Activated CD4-positive, alpha-beta T cell treated with anti-CD3 and anti-CD28 coated beads, Interleukin-2, amount 50 U/mL, for 48 hours (primary cell): Measurements from ENCODE around the gene ATG2A.

Experiments
- DNase-seq, 2 experiments: peaks; one replicate each; pipeline ENCODE4 v3.0.0-alpha.2; 2020

ATG2A gene

DNA sequence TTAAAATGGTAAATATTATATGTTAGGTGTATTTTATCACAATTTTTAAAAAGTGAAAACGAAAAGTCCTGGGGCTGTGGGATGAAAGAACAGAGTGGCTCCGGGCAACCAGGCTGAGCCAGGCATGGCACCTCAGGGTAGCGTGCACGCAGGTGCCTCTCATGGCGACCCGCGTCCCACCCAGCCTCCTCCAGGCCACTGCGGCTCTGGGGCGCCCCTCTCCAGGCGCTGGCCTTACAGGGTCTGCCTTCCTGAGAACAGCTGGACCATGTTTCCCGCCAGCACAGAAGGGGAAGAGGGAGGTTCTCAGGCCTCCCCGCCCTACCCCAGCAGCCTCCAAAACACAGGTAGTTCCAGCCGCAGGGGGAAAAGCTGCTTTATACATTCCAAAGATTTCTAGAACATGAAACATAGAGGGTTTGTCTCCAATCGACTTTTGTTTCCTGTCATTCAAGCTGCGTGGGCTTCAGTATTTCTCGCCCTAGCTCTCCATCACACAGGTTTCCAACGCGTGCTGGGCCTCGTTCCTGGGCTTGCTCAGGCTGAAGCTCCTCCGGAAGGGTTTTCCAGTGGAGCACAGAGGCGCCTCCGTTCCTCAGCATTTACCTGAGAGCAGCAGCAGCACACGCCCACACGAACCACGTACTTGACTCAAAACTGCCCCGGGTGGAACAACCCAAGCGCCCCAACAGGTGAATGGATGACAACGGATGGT is 49.1 kb downstream of the ATG2A start:
- peak in 1 of 2 experiments; percentile 59 for DNase-seq

DNA sequence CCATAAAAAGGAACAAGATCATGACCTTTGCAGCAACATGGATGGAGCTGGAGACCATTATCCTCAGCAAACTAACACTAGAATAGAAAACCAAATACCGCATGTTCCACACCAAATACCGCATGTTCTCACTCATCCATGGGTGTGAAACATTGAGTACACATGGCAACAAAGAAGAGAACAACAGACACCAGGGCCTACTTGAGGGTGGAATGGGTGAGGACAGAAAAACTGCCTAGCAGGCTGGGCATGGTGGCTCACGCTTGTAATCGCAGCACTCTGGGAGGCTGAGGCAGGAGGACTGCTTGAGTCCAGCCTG is 50.9 kb downstream of the ATG2A start:
- no peak for DNase-seq

DNA sequence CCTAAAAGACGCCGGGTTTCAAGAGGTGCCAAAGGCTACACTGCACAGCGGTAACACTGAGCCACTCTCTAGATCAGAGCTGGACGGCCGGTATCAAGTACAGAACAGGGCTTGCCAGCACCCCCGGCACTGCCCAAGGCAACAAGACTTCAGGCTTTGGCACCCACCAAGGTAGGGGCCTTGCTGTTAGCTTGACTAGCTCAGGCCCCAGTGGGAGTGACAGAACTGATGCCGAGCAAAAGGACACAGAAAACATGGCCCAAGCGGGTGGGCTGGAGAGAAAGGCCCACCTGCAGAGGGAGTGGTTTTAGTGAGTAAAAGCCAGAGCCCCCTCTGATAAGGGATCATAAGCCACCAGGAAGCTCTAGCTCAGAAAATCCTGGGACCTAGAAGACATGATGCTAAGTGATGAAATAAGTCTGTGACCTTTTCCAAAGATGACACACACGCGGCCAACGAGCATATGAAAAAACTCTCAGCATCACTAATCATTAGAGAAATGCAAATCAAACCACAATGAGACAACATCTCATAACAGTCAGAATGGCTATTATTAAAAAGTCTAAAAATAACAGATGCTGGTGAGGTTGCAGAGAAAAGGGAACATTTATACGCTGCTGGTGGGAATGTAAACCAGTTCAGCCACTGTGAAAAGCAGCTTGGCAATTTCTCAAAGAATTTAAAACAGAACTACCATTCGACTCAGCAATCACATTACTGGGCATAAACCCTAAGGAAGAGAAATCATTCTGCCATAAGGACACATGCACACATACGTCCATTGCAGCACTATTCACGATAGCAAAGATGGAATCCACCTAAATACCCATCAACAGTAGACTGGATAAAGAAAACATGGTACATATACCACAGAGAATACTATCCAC is 51.5 kb downstream of the ATG2A start:
- DNase-seq, result peak; percentile 62 to 69

DNA sequence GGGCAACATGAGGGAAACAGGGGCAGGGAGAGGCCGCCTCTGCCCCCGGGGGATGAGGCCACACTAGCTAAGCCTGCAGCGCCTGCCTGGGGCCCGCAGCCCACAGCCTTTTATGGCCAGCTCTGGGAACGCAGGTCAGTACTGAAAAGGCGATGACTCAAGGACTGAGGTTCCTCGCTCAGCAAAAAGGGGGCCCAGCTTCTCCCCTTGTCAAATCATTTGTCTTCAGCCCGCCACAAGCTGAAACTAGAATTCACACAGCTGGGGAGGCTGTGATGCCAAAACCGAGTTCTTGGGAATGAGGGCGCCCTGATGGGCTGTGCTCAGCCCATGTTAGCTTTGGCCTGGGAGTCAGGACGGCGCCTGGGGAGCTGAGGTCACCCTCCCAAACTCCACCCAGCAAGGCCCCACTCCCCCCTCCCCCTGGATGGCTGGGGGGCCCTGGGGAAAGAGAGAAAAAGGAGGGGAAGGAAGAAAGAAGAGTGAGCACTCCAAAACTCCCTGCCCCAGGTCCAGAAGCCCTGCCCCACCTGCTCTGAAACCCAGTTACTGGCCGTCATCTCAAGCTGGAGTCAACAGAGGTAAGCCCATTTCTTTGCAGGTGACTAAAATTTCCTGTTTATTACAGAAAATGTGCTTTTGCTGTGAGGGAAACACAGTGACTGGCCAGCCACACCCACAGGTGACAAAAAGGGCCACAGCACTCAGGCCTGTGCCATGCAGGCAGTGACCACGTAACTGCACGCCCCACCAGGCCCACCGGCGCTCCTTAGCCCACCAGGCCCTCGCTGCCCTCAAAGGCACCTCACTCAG is 52.3 kb downstream of the ATG2A start:
- peak; percentile 76 to 86 for DNase-seq

DNA sequence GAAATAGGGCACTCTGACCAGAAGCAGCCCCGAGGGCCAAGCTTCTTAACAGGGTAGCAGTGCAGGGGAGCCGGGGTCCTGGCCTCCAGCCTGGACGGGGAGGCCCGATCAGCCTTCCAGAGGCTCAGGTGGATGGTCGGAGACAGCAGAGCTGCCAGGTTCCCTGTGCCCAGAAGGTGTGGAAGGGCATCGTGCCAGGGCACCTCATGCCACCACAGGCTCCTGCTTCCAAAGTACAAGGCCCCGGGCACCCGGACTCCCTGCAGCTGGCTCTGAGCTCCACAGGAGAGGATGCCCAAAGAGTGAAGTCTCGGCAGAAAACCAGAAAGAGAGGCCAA is 52.9 kb downstream of the ATG2A start:
- DNase-seq, result no peak

DNA sequence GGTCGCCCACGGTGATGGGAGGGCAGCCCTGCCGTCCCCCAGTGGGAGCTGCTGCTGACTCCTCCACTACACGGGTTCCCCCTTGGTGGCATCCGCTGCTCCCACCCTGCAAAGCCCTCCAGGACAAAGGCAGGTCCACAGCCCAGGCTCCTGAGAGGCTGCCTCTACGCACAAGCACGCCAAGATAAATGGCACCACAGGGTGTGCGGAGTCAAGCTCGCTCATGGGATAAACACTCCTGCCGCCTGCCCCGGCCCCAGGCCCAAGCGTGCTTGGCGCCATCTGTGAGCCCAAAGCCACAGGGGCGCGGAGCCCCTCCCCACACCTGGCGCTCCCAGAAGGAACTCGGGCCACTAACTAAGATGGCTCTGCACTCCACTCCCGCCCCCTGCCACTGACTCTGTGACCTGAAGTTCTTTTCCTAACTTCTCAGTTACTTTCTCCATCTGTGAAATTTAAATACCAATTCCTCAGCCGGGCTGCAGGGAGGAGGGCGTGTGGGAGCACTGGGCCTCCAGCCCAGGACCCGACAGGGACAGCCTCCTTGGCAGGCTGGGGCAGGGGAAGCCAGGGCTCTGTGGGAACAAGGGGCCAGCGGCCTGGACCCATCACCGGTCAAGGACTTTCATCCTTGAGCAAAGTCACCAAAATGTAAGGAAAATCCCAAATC is 53.5 kb downstream of the ATG2A start:
- no peak for DNase-seq

DNA sequence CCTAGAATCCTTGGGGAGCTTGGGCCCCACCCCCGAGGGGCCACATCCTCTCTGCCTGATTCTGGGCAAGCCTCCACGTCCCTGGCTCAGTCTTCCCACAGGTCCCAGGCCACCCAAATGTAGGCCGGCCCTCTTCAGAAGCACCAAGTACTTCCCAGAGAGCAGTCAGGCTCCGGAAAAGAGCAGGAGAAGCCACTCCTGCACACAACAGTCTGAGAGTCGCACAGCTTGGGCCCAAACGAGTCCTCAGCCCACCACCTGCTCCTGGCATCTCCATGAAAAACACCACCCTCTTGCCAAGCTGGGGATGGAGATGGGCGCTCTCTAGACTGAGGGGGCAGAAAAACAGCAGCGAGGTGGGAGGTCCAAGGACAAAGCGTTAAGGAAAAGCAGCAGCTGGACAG is 54.0 kb downstream of the ATG2A start:
- DNase-seq, result no peak

DNA sequence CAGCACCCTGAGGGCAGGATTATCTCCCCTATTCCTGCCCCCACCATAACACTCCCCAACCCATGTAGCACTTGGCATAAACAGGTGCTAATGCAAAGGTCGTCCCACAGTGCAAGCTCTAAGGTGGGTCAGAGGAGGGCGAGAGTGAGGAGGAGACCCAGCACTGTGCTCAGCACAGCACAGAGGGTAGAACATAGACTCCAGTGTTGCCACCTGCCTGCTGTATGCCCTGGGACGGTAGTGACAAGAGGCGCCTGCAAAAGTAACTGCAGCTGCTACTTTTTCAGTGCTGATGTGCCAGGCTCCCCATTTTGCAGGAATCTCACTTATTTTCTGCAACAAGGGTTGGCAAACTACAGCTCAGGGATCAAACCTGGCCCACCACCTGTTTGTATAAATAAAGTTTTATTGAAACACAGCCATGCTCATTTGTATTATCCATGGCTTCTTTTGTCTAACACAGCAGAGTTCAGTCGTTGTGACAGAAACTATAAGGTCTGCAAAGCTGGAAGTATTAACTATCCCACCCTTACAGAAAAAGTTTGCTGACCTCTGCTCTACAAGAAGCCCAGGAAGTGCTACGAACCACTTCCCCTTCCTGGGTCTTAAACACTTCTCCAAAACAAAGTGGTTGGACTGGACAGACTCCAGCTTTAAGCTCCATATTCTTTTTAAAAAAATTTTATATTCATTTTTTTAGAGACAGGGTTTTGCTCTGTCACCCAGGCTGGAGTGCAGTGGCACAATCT is 55.6 kb downstream of the ATG2A start:
- no peak for DNase-seq

DNA sequence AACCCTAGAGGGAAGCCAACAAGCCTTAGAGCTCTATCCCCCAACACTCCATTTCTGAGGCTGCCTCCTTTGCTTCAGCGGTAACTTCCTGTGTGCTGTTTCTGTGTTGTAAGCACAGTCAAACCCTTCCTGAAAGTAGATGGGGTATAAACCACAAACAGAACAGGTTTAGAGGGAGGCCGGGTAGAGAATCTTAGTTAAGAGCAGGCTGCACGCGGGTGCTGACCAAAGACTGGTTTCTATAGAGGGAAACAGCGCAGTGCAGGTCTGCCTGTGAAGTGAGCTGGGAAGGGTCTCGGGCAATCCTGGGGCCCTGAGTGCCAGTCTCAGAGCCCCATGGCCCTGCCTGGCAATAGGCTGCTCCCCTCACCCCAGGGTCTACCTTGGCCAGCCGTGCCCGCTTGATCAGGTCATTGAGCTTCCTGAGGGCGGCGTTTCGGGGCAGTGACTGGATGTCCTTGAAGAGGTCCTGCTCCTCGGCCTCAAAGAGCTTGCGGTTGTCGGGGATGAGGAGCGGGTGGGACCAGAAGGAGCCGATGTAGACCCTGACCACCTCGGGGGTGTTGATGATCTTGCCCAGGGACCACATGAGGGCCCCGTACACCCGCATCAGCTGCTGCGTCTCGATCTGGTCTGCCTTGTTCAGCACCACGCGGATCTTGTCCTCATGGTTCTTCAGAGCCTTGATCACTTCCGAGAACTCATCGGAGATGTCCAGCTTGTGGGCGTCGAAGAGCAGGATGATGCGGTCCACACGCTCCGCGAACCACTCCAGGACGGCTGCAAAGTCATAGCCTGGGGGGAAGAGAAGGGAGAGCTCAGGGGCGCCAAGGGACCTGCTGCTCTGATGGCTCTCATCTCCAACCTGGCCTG is 57.2 kb downstream of the ATG2A start:
- peak; percentile 70 to 79 for DNase-seq

DNA sequence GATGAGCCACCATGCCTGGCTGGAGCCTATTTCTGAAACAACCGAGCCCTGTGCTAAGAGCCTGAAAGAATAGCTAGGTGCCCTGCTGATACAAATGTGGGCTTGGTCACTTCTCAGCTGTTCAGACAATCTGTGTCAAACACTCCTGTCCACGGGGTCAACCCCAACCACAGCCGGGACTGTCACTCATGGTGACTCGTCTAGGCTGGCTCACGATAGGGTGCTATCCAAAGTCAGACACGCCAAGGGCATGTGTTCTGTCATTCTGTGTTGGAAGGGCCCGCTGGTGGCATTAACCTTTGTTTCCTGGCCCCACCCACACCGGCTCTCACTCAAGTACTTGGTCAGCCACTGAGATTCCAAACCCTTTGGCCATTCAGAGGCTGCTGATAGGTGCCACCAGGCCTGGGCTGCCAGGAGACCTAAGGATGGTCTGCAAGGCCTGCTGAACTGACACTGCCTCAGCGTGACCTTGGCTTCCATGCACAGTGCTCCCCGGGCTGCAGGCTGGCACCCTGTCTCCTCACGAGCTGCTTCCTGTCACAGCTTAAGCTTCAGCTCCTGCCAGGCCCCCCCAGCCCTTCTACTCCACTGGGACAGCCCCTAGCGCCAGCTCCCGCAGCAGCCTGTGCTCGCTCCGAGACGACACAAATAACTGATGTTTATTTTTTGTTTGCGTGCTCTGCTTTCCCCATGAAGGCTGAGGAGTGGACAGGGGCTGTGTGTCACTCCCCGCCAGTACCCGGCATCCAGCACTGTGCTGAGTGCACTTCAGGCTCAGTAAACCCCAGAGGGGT is 58.3 kb downstream of the ATG2A start:
- peak; percentile 62 to 72 for DNase-seq

DNA sequence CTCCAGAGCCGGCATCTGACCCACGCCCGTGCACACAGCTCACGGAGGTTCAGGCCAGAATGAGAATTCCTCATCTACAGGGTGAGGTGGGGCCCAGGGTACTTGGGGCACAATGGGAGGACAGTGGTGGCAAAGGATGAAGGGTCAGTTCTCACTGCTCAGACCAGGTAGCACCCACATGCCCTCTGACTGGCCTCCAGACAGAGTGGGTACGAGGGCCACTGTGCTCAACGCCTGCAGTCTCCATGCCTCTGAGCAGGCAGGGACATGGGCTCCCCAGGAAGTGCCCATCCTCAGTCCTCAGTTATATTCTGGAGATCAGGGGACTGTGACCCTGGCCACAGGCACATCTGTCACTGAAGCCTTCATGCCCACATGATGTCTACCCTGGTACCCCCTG is 59.5 kb downstream of the ATG2A start:
- DNase-seq, result no peak

DNA sequence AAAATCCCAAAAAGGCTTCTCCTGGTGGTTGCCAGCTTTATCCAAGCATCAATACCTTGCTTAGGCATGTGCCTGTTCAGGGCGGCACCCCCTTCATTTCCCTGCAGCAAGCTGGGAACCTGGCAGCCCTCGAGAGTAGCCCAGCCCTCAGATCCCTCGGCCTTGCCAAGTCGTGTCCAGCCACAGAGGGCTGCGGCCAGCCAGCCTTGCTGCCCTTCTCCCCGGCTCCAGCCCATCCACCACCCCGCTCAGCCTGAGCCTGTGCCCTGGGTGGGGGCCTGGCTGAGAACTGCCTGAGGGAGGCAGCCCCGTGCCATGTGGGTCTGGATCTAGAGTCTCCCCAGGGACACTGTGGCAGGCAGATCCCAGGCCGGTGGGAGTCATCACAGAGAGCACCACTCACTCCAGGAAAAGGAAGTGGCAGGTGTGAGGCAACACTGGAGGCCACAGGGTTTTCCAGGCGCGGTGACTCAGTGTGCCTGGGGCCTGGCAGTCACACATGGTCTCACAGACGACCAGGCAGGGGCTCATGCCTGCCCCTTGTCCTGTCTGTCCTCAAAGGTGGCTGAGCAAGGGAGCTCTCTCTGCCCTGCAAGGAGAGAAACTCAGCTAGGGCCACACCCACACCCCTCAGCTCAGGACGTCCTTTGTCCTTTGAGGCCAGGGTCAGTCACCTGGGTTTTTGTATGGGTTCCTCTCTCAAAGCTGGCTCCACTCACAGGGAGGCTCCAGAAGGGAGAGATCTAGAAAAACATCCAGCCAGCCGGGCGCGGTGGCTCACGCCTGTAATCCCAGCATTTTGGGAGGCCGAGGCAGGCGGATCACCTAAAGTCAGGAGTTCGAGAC is 60.4 kb downstream of the ATG2A start:
- peak; percentile 82 to 87 for DNase-seq

DNA sequence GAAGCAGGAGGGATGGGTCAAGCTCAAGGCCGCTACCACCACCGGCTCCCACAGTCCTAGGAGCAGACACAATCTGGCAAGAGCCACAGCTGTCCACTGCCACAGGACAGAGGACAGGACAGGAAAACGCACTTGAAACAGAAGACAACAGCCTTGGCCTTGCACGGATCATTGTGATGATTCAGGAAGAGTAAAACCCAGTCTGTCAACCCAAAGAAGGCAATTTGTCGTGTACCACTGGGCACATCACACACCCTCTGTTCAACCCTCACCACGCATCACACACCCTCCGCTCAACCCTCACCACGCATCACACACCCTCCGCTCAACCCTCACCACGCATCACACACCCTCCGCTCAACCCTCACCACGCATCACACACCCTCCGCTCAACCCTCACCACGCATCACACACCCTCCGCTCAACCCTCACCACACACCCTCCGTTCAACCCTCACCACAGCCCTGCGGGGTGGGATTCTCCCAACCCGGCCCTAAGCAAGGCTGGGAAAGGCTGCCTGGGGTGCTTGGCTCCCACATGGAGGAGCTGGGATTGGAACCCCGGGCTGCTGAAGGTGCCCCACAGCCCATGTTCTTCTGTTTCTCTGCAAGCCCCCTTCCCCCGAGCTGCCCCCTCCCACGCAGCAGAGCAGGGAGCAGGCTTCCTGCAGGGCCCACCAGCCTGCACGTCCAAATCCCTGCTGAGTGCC is 61.3 kb downstream of the ATG2A start:
- DNase-seq, result peak in 1 of 2 experiments; percentile 20

DNA sequence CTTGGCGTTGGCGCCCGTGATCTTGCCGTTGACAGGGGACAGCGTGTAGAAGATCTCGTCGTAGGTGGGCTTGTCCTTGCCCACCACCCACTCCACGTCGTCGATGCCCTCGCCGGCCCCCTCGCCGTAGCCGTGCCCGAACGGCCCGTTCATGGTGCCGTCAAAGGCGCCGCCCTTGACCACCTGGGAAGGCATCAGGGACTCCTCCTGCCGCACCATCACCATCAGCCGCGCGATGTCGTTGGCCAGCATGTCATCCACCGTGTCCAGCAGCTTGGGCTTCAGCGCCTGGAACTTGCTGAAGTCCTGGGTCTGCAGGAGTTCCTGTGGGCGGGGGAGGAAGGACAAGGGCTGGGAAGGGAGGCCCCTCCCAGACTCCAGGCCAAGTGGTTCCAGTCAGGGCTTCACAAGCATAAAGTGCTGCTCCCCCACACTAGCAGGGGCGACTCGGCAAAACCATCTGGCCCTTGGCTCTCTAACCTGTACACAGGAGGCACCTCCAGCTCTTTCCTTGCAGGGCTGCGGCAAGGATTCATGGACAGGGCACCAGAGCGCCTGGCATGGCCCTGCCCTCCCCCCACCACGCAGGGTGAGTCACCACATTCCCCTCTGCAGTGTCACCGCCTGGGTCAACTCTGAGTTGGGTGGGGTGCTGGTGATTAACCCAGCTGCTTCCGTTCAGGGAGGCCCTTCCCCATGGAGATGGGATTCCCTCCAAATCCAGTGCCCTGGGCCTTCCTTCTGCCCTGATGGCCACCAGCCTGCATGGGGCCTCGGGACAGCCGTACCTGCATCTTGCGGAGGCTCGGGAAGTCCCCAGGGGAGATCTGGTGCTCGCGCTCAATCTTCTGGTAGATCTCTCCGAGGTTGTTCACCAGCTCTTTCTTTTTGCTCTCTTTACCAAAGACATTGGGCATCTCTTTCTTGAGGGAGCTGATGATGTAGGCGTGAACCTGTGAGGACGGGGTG is 62.2 kb downstream of the ATG2A start:
- DNase-seq, result peak; percentile 53 to 59

DNA sequence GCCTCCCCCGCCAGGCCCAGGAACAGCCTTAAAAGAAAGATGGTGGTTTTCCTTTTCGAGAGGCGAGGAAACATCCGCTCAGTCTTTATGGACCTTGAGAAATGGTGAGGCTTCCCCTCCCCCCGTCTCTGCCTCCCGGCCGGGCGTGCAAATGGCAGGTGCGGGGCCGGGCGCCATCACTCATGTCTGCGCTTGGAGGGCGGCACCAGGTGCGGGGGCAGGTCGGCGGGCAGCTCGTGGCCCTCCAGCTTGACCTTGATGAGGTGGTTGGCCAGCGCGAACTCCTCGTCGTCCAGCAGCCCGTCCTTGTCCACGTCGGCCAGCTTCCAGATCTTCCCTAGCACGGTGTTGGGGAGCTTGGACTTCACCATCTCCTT is 62.9 kb downstream of the ATG2A start:
- DNase-seq, result no peak

DNA sequence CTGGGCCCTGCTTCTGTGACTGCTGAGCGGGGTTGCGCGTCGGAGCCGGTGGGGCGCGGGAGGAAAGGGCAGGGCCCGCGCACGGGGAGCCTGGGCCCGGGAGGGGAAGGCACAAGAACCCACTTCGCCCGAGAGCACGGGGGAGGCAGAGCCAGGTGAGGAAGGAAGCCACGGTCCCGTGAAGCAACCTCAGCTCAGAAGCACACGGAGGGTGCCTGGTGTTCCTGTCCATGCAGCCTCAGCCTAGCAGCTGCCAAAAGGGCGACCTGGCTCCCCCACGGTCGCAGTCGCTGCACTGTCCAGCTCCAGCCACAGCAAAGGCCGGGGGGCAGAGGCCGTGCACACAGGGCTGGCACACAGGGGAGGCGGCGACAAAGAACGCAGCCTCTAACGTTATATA is 63.3 kb downstream of the ATG2A start:
- DNase-seq, result no peak

DNA sequence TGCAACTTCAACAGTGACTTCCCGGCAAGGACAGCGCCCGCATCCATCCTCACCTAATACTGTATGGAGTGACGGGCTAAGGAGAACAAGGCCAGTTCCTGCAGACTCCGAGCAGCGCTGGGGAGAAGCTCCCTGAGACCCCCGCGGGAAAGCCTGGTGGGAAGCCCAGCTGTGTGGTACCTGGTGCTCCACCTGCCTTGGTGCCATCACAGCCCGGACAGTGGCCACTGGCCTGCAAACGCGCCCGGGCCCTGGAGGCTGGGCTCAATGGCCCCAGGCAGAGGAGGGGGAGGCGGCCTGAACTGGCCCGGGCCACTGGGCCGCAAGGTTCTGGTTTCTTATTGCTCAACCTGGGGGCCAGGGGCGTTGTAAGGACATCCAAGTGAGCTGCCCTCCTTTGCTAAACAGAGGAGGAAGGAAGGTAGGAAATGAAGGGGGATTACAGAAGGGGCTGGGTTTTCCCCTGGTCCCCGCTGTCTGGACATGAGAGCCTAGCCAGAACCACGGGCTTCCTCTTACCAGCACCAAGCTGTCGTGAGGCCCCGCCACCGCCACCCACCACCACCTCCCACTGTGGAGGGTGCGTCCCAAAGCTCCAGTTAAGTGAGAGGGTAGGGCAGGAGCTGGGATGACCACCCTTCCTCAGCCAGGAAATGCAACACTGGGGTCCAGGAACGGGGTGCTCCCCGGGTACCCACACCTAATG is 64.1 kb downstream of the ATG2A start:
- DNase-seq, result peak in 1 of 2 experiments; percentile 11
